H1 (cell line): Measurements from ENCODE around the gene OR51B6. TPM values are rescaled to one million over a fixed set of nuclear protein-coding genes. Genes with fewer than 3 reads are reported as not detected.

ENCODE experiments used
- CTCF ChIA-PET: fragments of 300-600 bp; sonication (Branson Sonifier 250); formaldehyde crosslinking; loops from one replicate; lab custom pipeline; 2021; ENCODE audit not compliant: partially characterized antibody; lab: Charles Lee
- POLR2A ChIA-PET: fragments of 300-600 bp; sonication (Branson Sonifier 250); formaldehyde crosslinking; loops from one replicate; lab custom pipeline; 2021; ENCODE audit warnings: inconsistent platforms; ENCODE audit not compliant: partially characterized antibody; lab: Charles Lee
- DNase-seq, 2 experiments: peaks; one replicate each; pipeline versions ENCODE4 v3.0.0 to v3.0.0-alpha.2; 2010 to 2022; ENCODE audit warnings: low spot score in 2 of 2, low read depth in 1 of 2, mixed read lengths in 1 of 2
- FAIRE-seq: peaks from 2 replicates; lab custom pipeline; 2011; peaks lifted over from hg19 to GRCh38; lab: Jason Lieb, UNC
- H2AFZ ChIP-seq: 2 replicates; pipeline ENCODE4 v1.8.1; 2012; ENCODE audit warnings: low read length, inconsistent platforms
- H2AK5ac ChIP-seq: 2 replicates; pipeline ENCODE4 v1.6.1; 2013; ENCODE audit warnings: low read depth, low read length
- H2BK120ac ChIP-seq: replicated peaks from 2 replicates; pipeline ENCODE3; 2013; ENCODE audit warnings: low read depth, low read length, inconsistent platforms
- H2BK12ac ChIP-seq: 2 replicates; pipeline ENCODE4 v1.6.1; 2013; ENCODE audit warnings: low read depth, low read length
- H2BK15ac ChIP-seq: 2 replicates; pipeline ENCODE4 v1.6.1; 2013; ENCODE audit warnings: low read length
- H2BK20ac ChIP-seq: 2 replicates; pipeline ENCODE4 v1.6.1; 2013; ENCODE audit warnings: low read length
- H2BK5ac ChIP-seq: 2 replicates; pipeline ENCODE4 v1.6.1; 2013; ENCODE audit warnings: low read depth, low read length
- H3K14ac ChIP-seq: 2 replicates; pipeline ENCODE4 v1.6.1; 2013; ENCODE audit warnings: inconsistent platforms; ENCODE audit not compliant: insufficient read length
- H3K18ac ChIP-seq: 2 replicates; pipeline ENCODE4 v1.6.1; 2013; ENCODE audit warnings: low read length; ENCODE audit errors: extremely low read depth
- H3K23ac ChIP-seq: 2 replicates; pipeline ENCODE4 v1.6.1; 2013; ENCODE audit warnings: inconsistent platforms; ENCODE audit not compliant: insufficient read length
- H3K23me2 ChIP-seq: 2 replicates; pipeline ENCODE4 v1.6.1; 2013; ENCODE audit warnings: low read depth, low read length
- H3K27ac ChIP-seq: 2 replicates; pipeline ENCODE4 v1.6.1; 2011; ENCODE audit warnings: low read depth, low read length, inconsistent platforms
- H3K27me3 ChIP-seq, 4 experiments: replicated peaks in 1 of 4; 1 replicate in 1 of 4; 2 replicates in 3 of 4; pipeline versions ENCODE4 v1.6.1 to v1.8.1; 2011 to 2013; ENCODE audit warnings: low read length in 3 of 4, mild to moderate bottlenecking in 3 of 4, inconsistent platforms in 2 of 4, mixed read lengths in 2 of 4, moderate library complexity in 1 of 4; ENCODE audit not compliant: control insufficient read depth in 3 of 4, insufficient read depth in 3 of 4; ENCODE audit errors: extremely low read depth in 1 of 4
- H3K36me3 ChIP-seq, 4 experiments: 2 replicates each; pipeline versions ENCODE4 v1.6.1 to v1.8.1; 2011 to 2013; ENCODE audit warnings: mild to moderate bottlenecking in 4 of 4, low read length in 3 of 4, moderate library complexity in 2 of 4, control low read depth in 1 of 4, inconsistent platforms in 1 of 4; ENCODE audit not compliant: insufficient read depth in 4 of 4, control insufficient read depth in 2 of 4
- H3K4ac ChIP-seq: replicated peaks from 2 replicates; pipeline ENCODE3; 2013; ENCODE audit warnings: low read length, low read depth, mixed read lengths, inconsistent platforms; ENCODE audit not compliant: insufficient read length
- H3K4me1 ChIP-seq, 4 experiments: replicated peaks in 1 of 4; 1 replicate in 1 of 4; 2 replicates in 3 of 4; pipeline versions ENCODE4 v1.6.1 to v1.8.1; 2011 to 2013; ENCODE audit warnings: low read length in 3 of 4, inconsistent platforms in 2 of 4, mixed read lengths in 1 of 4; ENCODE audit not compliant: insufficient read depth in 4 of 4, control insufficient read depth in 3 of 4
- H3K4me2 ChIP-seq, 2 experiments: 2 replicates each; pipeline versions ENCODE4 v1.6.1 to v1.8.1; 2011 to 2013; ENCODE audit warnings: low read depth in 2 of 2, low read length in 2 of 2, control low read depth in 1 of 2, inconsistent platforms in 1 of 2, mild to moderate bottlenecking in 1 of 2; ENCODE audit not compliant: insufficient read depth in 1 of 2
- H3K4me3 ChIP-seq, 4 experiments: fragments of 200-600, 300-600 bp in 1 of 4; sonication (generic), shearing (Covaris generic), sonication (Bioruptor Twin) in 1 of 4; 2 replicates each; pipeline versions ENCODE4 v1.5.1 to v1.8.1; 2011 to 2016; ENCODE audit warnings: low read length in 4 of 4, low read depth in 3 of 4, control low read depth in 2 of 4, inconsistent platforms in 2 of 4, mild to moderate bottlenecking in 2 of 4, mixed read lengths in 1 of 4, moderate library complexity in 1 of 4; ENCODE audit not compliant: insufficient read depth in 2 of 4; ENCODE audit errors: extremely low read depth in 1 of 4
- H3K56ac ChIP-seq: replicated peaks from 2 replicates; pipeline ENCODE3; 2013; ENCODE audit warnings: low read depth, mild to moderate bottlenecking, mixed read lengths, low read length, inconsistent platforms; ENCODE audit not compliant: insufficient read length
- H3K79me1 ChIP-seq: 2 replicates; pipeline ENCODE4 v1.6.1; 2013; ENCODE audit warnings: low read depth, low read length, control low read depth
- H3K79me2 ChIP-seq, 2 experiments: 2 replicates each; pipeline versions ENCODE4 v1.6.1 to v1.8.1; 2012 to 2013; ENCODE audit warnings: low read length in 2 of 2, mild to moderate bottlenecking in 2 of 2, inconsistent platforms in 1 of 2; ENCODE audit not compliant: insufficient read depth in 2 of 2, control insufficient read depth in 1 of 2
- H3K9ac ChIP-seq, 4 experiments: replicated peaks in 1 of 4; 1 replicate in 1 of 4; 2 replicates in 3 of 4; pipeline versions ENCODE4 v1.6.1 to v1.8.1; 2011 to 2013; ENCODE audit warnings: low read depth in 3 of 4, low read length in 3 of 4, control low read depth in 2 of 4, mild to moderate bottlenecking in 2 of 4, moderate library complexity in 2 of 4, inconsistent platforms in 1 of 4; ENCODE audit errors: extremely low read depth in 1 of 4
- H3K9me3 ChIP-seq, 2 experiments: 2 replicates each; pipeline versions ENCODE4 v1.6.1 to v1.8.1; 2012 to 2013; ENCODE audit warnings: mild to moderate bottlenecking in 2 of 2, moderate library complexity in 2 of 2, control low read depth in 1 of 2, inconsistent platforms in 1 of 2, low read depth in 1 of 2, low read length in 1 of 2, mixed read lengths in 1 of 2; ENCODE audit not compliant: insufficient read depth in 2 of 2
- H4K20me1 ChIP-seq, 2 experiments: replicated peaks in 1 of 2; 2 replicates each; pipeline versions ENCODE3 to v1.8.1; 2011 to 2013; ENCODE audit warnings: inconsistent platforms in 2 of 2, low read length in 2 of 2, mild to moderate bottlenecking in 1 of 2; ENCODE audit not compliant: insufficient read depth in 2 of 2, control insufficient read depth in 1 of 2
- H4K5ac ChIP-seq: 2 replicates; pipeline ENCODE4 v1.6.1; 2013; ENCODE audit warnings: low read length, low read depth, mixed read lengths, inconsistent platforms; ENCODE audit not compliant: insufficient read length
- H4K8ac ChIP-seq: 2 replicates; pipeline ENCODE4 v1.8.0; 2013; ENCODE audit warnings: mild to moderate bottlenecking, moderate library complexity, low read length, inconsistent platforms; ENCODE audit not compliant: insufficient read depth; ENCODE audit errors: extremely low read depth
- H4K91ac ChIP-seq: replicated peaks from 2 replicates; pipeline ENCODE3; 2013; ENCODE audit warnings: low read length, mixed read lengths, inconsistent platforms; ENCODE audit not compliant: insufficient read length
- RFX5 ChIP-seq: IDR thresholded peaks from 2 replicates; pipeline ENCODE4 v1.6.1; 2011; ENCODE audit warnings: low read depth, low read length, improper control_type of control experiment, borderline replicate concordance
- WGBS, 2 experiments: shearing (Covaris generic) in 1 of 2; methylation state at CpG; one replicate each; pipeline versions ENCODE4 v1.1.6 to v1.1.7; 2013 to 2015; ENCODE audit warnings: low lambda C conversion rate in 2 of 2, mixed read lengths in 2 of 2, inconsistent platforms in 1 of 2, low coverage in 1 of 2, missing lambda C conversion rate in 1 of 2; ENCODE audit not compliant: insufficient replicate concordance in 2 of 2, insufficient coverage in 1 of 2, insufficient read length in 1 of 2; ENCODE audit errors: extremely low coverage in 1 of 2, missing lambda C conversion rate in 1 of 2; 5-methylcytosine and 5-hydroxymethylcytosine counted together
- polyA plus RNA-seq, 7 experiments: library from polyadenylated mRNA; depleted of rRNA in 3 of 7; stranded (reverse) in 5 of 7; unstranded in 2 of 7; fragments of >200 nt in 5 of 7; fragments of 200-250 nt in 2 of 7; gene quantifications; 1 replicate in 5 of 7; 2 replicates in 1 of 7; 4 replicates in 1 of 7; pipeline versions ENCODE4 v1.2.1 to v1.2.3, GENCODE V29; 2011 to 2013; ENCODE audit warnings: missing spikeins in 2 of 7, mixed read lengths in 2 of 7
- total RNA-seq: library from RNA; stranded (reverse); fragmentation: NEBNext Ultra II Directional; extraction: Animal tissue kit (Norgen Biotek cat#: 25700); gene quantifications from 2 replicates; pipeline ENCODE4 v1.2.1, GENCODE V29; 2021

Gene OR51B6
- total and polyA plus RNA-seq, 2 of the 8 experiments (the other 6 are each of a cell fraction or from before 2014, with no cell fraction given), result not detected

GRCh38 chr11:5335170-5335569 lies 16.1 kb upstream of the OR51B6 start:
- TF ChIP-seq RFX5, result no peak
- no peaks in the 10 kb centered on the region for H4K20me1 ChIP-seq
- no peaks in the 10 kb centered on the region for H3K79me1 ChIP-seq
- no peak overlapping the region for H3K9ac ChIP-seq
- H3K27ac ChIP-seq, result no peak overlapping the region
- ChIA-PET CTCF (no interaction called here), POLR2A (no interaction called here)
- no peaks in the 10 kb centered on the region for H3K23me2 ChIP-seq
- no peaks in the 10 kb centered on the region for H3K36me3 ChIP-seq
- H4K8ac ChIP-seq, result no peak overlapping the region
- H2AFZ ChIP-seq, result no peak overlapping the region
- no peak for FAIRE-seq
- no peak overlapping the region for H2BK5ac ChIP-seq
- no peak overlapping the region for H4K91ac ChIP-seq
- no peaks in the 10 kb centered on the region for H3K9me3 ChIP-seq
- H2BK120ac ChIP-seq, result no peak overlapping the region
- no peaks in the 10 kb centered on the region for H3K27me3 ChIP-seq
- H2AK5ac ChIP-seq, result no peak overlapping the region
- no peak overlapping the region for H3K23ac ChIP-seq
- no peak overlapping the region for H3K14ac ChIP-seq
- H3K4me3 ChIP-seq, result no peak overlapping the region
- H2BK15ac ChIP-seq, result no peak overlapping the region
- H2BK12ac ChIP-seq, result no peak overlapping the region
- H3K4me1 ChIP-seq, result no peaks in the 10 kb centered on the region
- no peak overlapping the region for H4K5ac ChIP-seq
- DNase-seq, result no peak
- H3K79me2 ChIP-seq, result no peaks in the 10 kb centered on the region
- H3K56ac ChIP-seq, result no peak overlapping the region
- WGBS, 2 experiments, result 89% methylated on average over 1 of the region's 1 CpG; no CpG with 5 or more reads in 1 of the 2 experiments
- no peak overlapping the region for H3K18ac ChIP-seq
- no peak overlapping the region for H3K4me2 ChIP-seq
- no peak overlapping the region for H3K4ac ChIP-seq
- no peak overlapping the region for H2BK20ac ChIP-seq
